Loucy (cell line): ENCODE measurements around the gene QPCT.
"Not testable (repeated sequence)": the region's sequence is repeated elsewhere in the genome, so short reads cannot be mapped to it uniquely, and the experiment has no call there.

ENCODE experiments used
- H2AFZ ChIP-seq: fragments of 200-600 bp; sonication (generic); 2 replicates; pipeline ENCODE4 v1.6.0; 2016; ENCODE audit warnings: antibody characterized with exemption, mild to moderate bottlenecking, low read length, moderate library complexity
- H3F3A ChIP-seq: fragments of 200-600 bp; 2 replicates; pipeline ENCODE4 v1.6.0; 2016; ENCODE audit warnings: antibody characterized with exemption, low read depth, mild to moderate bottlenecking
- H3K27me3 ChIP-seq: fragments of 200-600 bp; sonication (generic); 2 replicates; pipeline ENCODE4 v1.6.1; 2014; ENCODE audit warnings: low read length, mild to moderate bottlenecking; ENCODE audit not compliant: insufficient read depth, poor library complexity, severe bottlenecking
- H3K36me3 ChIP-seq: fragments of 200-600 bp; sonication (generic); 2 replicates; pipeline ENCODE4 v1.6.1; 2016; ENCODE audit warnings: low read length; ENCODE audit not compliant: insufficient read depth
- H3K4me1 ChIP-seq: fragments of 200-600 bp; sonication (generic); 2 replicates; pipeline ENCODE4 v1.5.1; 2014; ENCODE audit warnings: low read length, mild to moderate bottlenecking; ENCODE audit not compliant: insufficient read depth, poor library complexity, severe bottlenecking
- H3K4me2 ChIP-seq: fragments of 200-600 bp; sonication (generic); 2 replicates; pipeline ENCODE4 v1.6.0; 2014; ENCODE audit warnings: antibody characterized with exemption, low read length, low read depth, mild to moderate bottlenecking; ENCODE audit not compliant: poor library complexity, severe bottlenecking
- H3K4me3 ChIP-seq: fragments of 200-600 bp; sonication (generic); 2 replicates; pipeline ENCODE4 v1.5.1; 2014; ENCODE audit warnings: low read length, mild to moderate bottlenecking, mixed read lengths; ENCODE audit not compliant: poor library complexity, severe bottlenecking
- H3K79me2 ChIP-seq: fragments of 200-600 bp; sonication (generic); 2 replicates; pipeline ENCODE4 v1.6.1; 2014; ENCODE audit warnings: low read length; ENCODE audit not compliant: insufficient read depth
- H3K9ac ChIP-seq: fragments of 200-600 bp; sonication (generic); 2 replicates; pipeline ENCODE4 v1.6.0; 2014; ENCODE audit warnings: mild to moderate bottlenecking, low read depth, low read length, moderate library complexity; ENCODE audit not compliant: poor library complexity, severe bottlenecking
- H3K9me2 ChIP-seq: fragments of 200-600 bp; sonication (generic); replicated peaks from 2 replicates; pipeline ENCODE4 v1.6.1; 2016; ENCODE audit warnings: low read depth, low read length, mixed read lengths
- H3K9me3 ChIP-seq: fragments of 200-600 bp; sonication (generic); 2 replicates; pipeline ENCODE4 v1.6.1; 2014; ENCODE audit warnings: mild to moderate bottlenecking, antibody characterized with exemption, low read length, low read depth; ENCODE audit not compliant: insufficient read depth
- H4K20me1 ChIP-seq: fragments of 200-600 bp; sonication (generic); 2 replicates; pipeline ENCODE4 v1.6.0; 2014; ENCODE audit warnings: antibody characterized with exemption, low read length, mild to moderate bottlenecking; ENCODE audit not compliant: insufficient read depth, poor library complexity, severe bottlenecking
- CTCF ChIP-seq: fragments of 200-600 bp; sonication (generic); conservative IDR thresholded peaks from 2 replicates; pipeline ENCODE4 v1.5.1; 2014; ENCODE audit warnings: mild to moderate bottlenecking, antibody characterized with exemption, low read length
- EZH2phosphoT487 ChIP-seq: fragments of 200-600 bp; IDR thresholded peaks from 2 replicates; pipeline ENCODE4 v1.6.1; 2018; ENCODE audit warnings: antibody characterized with exemption, mild to moderate bottlenecking, moderate library complexity, borderline replicate concordance

Gene QPCT

GRCh38 chr2:37378411-37378810 is 34.0 kb downstream of the QPCT start:
- Histone ChIP-seq H4K20me1 (no peaks in the 10 kb centered on the region), H3K79me2 (no peaks in the 10 kb centered on the region), H3K4me3 (no peak overlapping the region), H3K9me3 (no peaks in the 10 kb centered on the region), H2AFZ (no peak overlapping the region), H3K36me3 (no peaks in the 10 kb centered on the region), H3K4me2 (no peak overlapping the region), H3K9me2 (no peaks in the 10 kb centered on the region), H3K9ac (no peak overlapping the region), H3K4me1 (peaks cover 15% of the 10 kb centered on the region), H3F3A (no peaks in the 10 kb centered on the region), H3K27me3 (no peaks in the 10 kb centered on the region)
- no peak for TF ChIP-seq CTCF
- no peak for TF ChIP-seq EZH2phosphoT487

DNA sequence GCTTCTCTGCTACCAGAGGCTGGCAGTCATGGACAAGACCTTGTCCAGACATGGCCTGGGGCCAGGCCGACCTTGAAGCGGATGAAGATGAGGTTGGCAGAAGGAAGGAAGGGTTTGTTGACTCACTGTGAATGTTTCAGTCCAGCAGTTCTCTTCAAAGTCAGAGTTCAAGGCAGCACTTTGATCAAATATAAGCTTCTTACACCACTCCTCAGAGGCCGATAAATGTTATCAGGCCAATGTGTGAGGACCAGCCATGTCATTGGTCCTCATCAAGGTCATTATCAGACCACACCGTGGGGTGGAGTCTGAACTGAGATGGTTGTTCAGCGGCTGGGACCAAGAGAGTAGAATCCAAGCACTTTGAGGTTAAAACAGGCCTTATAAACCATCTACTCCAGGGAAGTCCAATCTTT is 35.5 kb downstream of the QPCT start:
- Histone ChIP-seq H3K4me3 (no peak overlapping the region), H3K79me2 (no peaks in the 10 kb centered on the region), H3K27me3 (no peaks in the 10 kb centered on the region), H3K9me2 (no peaks in the 10 kb centered on the region), H3K36me3 (no peaks in the 10 kb centered on the region), H3K4me2 (no peak overlapping the region), H2AFZ (no peak overlapping the region), H3K4me1 (peaks cover 15% of the 10 kb centered on the region), H3F3A (no peaks in the 10 kb centered on the region), H3K9me3 (no peaks in the 10 kb centered on the region), H4K20me1 (no peaks in the 10 kb centered on the region), H3K9ac (no peak overlapping the region)
- no peak for TF ChIP-seq CTCF
- no peak for TF ChIP-seq EZH2phosphoT487

DNA sequence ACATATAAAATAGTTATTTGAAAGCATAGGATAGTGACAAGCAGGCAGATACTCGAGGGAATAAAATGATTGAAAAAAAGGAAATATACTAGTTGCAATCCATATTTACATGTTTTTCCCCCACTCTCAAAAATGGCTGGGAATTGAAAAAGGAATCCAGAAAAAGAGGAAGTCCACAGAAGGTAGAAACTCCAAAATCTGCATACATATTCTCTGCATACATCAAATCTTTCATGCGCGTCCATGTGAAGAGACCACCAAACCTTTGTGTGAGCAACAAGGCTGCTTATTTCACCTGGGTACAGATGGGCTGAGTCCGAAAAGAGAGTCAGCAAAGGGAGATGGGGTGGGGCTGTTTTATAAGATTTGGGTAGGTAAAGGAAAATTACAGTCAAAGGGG is 36.4 kb downstream of the QPCT start:
- not testable (repeated sequence) for H4K20me1 ChIP-seq, H3K27me3 ChIP-seq, H3K79me2 ChIP-seq, H3K9me2 ChIP-seq, H3K9ac ChIP-seq, H3K4me3 ChIP-seq, H3F3A ChIP-seq, H3K36me3 ChIP-seq, H3K9me3 ChIP-seq, H3K4me2 ChIP-seq, H2AFZ ChIP-seq
- H3K4me1 ChIP-seq, result peaks cover 15% of the 10 kb centered on the region

DNA sequence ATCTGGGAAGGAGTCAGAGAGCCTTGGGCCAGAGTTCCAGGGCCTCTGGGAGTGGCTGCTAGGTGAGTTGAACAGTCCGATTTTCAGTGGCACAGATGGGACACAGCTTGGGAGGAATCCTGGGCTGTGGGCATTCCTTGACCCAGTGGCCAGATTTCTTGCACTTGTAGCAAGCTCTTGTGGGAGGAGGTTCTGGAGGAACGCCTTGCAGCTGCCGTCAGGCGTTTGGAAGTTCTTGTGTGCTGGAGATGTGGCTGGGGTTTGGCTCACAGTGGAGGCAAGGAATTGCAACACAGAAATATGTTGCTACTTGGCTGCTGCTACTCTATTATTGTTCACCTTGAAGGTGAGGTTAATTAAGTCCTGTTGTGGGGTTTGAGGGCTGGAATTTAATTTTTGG is 39.8 kb downstream of the QPCT start:
- not testable (repeated sequence) for H3K79me2 ChIP-seq, H3K4me2 ChIP-seq, H3K4me1 ChIP-seq, H2AFZ ChIP-seq, H3K9me2 ChIP-seq, H3K4me3 ChIP-seq, H3F3A ChIP-seq, H3K27me3 ChIP-seq, H3K9me3 ChIP-seq, H3K36me3 ChIP-seq, H3K9ac ChIP-seq, H4K20me1 ChIP-seq
